HG02870 (cell line): Measurements from ENCODE around the gene EPHA7.

Experiments used
- ATAC-seq: cut with Tn5 transposase; IDR thresholded peaks from one replicate; pipeline ENCODE4 v1.9.1; 2021; ENCODE audit warnings: mild to moderate bottlenecking, moderate library complexity; ENCODE audit not compliant: unreplicated experiment

The EPHA7 gene

DNA sequence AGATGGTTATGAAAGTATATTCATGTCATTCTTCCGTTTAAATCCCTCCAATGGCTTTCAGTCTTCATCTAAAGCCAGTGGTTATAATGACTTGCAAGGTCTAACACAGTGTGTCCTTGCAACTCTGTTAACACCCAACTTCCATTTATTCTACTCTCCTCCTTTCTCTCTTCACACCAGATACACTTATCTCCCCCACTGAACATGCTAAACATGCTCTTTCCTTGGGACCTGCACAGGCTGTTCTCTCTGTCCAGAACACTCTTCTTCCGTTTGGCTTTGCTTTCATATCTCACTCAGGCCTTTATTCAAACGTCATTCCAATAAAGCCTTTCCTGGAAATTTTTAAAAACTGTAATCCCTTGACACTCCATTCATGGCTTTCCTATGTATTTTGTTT lies 91.5 kb downstream of the EPHA7 start:
- no peak for ATAC-seq

DNA sequence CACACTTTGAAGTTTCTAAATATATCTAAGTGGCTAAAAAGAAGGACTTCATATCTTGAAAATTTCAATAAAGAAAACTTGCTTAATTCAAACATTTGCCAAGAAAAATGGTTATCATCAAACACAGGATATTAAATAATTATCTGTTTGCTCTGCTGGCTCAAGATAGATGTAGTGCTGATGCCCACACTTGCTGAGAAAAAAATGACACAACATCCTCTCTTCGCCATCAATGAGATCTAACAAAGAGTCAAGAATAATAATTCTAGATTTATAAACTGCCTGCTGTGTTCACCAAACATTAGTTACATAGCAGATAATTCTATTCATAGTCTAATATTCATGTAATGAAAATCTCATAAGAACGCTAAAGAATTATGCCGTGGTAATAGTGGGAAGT lies 93.6 kb downstream of the EPHA7 start:
- no peak for ATAC-seq

DNA sequence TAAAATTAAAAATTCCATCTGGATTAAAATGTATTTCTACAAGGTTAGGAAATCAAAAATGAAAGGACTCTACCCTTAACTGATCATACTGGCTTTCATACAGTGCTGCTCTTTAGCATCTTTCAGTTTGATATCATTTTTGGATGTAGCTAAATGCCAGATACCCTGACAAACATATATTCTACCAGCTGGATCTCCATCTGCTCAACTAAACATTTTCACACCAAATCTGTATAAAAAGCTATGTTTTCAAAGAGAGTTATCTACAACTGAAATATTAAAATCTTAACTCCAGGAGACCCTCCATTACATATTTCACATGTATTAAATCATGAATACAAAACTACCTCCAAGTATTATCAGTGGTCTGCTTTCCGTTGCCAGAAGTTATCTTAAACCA lies 95.7 kb downstream of the EPHA7 start:
- ATAC-seq = no peak

DNA sequence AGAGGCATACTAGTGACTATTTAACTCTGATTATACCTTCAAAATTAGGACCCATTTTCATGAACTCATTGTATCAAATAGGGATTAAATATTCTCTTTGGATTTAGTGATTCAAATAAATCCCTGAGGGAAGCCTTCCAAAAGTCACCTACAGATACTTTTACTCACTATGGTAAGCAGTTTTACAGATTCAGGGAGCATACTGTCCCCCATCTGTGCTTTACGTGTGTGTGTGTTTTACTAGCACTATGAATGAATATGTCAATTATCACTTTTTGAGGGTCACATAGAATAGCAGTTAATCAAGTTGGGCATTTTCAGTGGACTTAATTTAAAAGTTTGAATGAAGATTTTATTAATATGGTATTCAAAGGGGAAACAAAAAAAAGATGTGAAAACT lies 96.7 kb downstream of the EPHA7 start:
- no peak for ATAC-seq

DNA sequence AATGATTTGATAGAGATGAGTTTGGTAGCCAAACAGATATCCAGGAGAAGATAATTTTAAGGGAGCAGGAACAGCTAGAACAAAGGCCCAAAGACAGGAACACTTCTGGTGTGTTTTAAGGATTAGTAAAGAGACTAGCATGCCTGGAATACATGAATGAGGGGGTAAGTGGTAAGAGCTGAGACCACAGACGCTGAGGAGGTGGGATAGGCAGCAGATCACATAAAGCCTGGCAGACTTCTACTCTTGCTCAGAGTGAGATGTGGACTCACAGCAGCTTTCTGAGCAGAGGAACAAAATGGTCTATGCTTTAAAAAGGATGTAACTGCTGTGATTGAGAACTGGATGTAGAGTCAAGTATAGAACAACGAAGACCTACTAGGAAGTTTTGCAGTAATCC lies 100.1 kb downstream of the EPHA7 start:
- no peak for ATAC-seq

DNA sequence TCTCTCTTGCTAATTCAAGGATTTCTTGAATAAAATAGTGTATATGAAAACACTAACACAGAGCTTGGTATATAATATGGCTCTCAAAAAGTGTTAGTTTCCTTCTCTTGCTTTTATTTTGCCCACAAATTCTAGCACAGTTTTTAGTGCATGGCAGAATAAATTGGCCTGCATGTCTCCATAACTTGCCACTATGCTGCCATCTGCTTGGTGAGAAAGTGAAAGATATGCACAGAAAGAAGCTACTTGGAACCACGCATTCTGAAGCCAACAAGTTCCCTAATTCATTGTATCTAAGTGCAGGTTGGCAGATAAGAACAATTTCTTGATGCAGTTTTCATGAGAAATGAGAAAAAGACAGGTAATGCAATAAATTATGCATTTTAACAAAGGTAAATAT lies 101.2 kb downstream of the EPHA7 start:
- no peak for ATAC-seq

DNA sequence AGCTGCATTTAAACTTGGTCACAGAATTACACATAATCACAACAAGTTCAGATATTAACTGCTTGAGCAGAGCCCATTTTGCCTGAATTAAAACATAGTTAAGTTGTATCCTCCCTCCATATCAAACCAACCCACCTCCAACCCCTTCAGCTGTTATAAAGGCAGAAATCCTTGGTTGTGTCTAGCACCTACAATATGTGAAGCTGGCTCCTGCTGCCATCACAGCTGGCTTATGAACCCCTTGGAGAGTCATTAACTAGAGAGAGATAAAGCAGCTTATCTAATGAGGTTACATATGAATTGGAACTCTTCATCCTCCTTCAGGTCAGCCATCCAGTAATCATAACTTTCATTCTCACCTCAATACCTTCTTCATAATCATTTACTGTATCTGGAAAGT lies 101.8 kb downstream of the EPHA7 start:
- no peak for ATAC-seq

DNA sequence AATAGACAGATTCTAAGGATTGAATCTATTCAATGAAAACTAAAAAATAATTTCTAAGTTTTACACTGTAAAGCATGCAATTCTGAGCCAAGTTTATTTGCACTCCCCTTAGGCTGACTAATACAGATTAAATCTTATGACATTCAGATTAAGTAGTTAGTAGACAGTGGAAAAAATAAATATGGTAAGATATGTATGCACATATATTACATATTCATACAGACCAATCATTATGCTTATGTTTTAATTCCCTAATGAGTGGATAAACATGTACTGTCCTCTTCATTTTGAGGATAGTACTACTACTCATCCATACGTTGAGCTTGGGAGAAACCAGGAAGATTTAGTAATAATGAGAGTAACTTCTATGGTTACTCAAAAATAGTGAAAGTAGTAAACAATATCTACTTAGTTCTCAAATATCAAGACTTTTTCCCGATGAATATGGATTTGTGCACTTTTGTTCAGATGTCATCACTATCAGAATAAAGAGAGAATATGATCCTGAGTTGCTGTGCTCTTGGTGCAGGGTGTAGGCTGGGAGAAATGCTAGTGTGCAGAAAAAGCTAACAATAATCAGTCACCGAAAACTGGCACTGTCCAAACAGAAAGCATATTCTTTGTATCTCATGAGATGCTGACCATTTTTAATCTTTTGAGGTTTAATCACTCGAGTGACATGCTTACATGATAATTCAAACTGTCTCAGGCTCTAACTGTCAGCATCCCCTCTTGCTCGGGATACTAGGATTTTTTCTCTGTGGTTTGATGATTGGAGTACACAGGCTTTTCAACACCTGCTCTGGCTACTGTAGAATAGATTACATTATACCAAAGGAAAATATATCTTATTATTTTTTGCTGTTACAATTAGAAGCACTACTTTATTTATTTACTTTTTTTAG lies 111.6 kb downstream of the EPHA7 start:
- ATAC-seq = no peak

DNA sequence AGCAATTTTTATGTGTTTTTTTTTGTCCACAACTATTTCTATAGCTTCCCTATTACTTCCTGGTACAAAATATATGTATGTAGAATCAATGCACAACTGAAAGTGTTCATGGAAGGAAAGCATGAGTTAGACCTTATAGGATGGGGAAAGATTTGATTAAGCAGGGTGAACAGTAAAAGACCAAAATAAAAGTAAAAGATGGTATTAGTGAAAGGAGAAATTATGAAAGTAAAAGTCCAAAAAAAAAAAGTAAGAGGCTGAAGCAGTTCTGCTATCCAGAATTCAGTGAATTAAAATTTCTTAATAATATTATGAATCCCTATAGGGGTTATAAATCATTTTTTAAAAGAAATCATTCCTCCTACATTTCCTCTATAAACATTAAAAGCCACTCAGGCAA lies 114.3 kb downstream of the EPHA7 start:
- no peak for ATAC-seq

DNA sequence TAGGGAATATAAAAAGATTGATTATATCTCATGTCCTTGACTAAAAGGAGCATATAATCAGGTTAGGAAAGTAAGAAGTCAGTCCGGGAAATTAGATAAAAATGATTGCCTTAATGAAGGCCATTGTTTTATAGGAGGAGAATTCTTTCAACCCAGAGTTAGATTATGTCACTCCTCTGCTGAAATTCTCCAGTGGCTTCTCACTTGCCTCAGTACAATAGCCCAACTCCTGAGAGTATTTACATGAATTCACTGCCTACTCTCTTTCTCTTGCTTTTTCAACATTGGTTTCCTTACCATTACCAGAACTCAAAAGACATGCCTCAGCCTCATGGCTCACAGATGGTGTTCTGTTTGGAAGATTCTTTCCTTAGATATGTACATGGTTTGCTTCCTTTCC lies 114.9 kb downstream of the EPHA7 start:
- no peak for ATAC-seq

DNA sequence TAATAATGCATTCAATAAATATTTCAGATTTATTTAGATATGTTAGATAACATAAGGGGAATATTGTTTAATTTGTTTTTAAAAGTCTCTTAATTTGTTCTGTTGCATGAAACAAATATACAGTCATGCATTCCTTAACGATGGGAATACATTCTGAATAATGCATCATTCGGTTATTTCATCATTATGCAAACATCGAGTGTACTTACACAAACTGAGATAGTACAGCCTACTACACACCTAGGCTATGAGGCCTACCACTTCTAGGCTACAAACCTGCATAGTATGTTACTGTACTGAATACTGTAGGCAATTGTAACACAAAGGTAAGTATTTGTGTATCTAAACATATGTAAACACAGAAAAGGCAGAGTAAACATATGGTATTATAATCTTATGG lies 118.7 kb downstream of the EPHA7 start:
- no peak for ATAC-seq

DNA sequence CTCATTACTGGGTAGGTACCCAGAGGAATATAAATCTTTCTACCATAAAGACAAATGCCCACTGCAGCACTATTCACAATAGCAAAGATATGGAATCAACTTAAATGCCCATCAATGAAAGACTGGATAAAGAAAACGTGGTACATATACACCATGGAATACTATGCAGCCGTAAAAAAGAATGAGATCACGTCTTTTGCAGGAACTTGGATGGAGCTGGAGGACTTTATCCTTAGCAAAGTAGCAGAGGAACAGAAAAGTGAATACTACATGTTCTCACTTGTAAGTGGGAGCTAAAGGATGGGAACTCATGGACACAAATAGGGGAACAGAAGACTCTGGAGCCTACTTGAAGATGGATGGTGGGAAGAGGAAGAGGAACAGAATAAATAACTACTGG lies 119.7 kb downstream of the EPHA7 start:
- no peak for ATAC-seq

DNA sequence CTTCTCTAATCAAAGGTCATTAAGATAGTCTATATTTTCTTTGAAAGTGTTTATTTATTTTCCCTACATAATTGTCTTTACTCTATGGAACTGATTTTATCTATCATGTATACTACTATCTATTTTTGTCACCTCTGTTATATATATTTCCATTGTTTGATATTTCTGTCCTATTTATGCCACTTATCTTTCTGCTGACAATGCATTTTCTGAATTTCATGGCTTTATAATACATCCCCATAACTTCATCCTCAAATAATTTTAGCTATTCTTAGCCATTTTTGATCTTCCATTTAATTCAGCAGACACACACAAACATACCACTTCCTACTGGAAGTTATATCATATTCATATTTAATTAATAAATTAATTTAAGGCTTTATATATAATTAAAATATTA lies 123.7 kb downstream of the EPHA7 start:
- ATAC-seq = no peak

DNA sequence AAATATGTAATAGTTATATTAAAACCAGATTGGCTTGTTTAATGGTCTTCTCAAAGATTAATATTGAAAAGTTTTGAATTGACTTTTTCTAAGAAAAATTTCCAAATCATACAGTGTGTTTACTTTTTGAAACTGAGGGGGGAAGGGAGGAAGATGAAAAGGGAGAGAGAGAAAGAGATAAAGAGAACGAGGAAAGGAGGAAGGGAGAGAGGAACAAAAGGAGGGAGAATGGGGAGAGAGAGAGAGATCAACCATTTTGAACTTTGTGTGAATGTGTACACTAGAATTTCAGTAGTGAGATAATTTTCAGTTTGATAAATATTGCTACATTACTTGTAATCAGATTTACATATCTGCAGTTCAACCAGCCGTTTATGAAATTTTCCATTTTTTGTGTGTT lies 124.5 kb downstream of the EPHA7 start:
- ATAC-seq = no peak

DNA sequence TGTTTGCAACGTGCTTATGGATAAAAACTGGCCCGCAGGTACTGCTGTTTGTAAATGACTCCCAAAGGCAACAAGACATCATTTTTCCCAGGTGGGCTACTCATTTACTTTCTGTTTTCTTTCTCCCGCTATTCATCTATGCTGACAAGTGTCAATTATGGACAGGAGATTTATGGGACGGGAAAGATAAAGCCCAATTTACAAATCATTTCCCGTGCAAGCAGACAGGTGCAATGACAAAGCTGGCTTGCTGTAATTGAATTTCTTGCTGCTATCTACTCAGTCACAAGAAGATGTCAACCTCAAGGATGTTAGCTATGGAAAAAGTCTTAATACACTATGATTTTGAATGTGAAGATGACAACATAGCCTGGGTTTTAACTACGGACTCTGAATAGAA lies 125.5 kb downstream of the EPHA7 start:
- no peak for ATAC-seq

DNA sequence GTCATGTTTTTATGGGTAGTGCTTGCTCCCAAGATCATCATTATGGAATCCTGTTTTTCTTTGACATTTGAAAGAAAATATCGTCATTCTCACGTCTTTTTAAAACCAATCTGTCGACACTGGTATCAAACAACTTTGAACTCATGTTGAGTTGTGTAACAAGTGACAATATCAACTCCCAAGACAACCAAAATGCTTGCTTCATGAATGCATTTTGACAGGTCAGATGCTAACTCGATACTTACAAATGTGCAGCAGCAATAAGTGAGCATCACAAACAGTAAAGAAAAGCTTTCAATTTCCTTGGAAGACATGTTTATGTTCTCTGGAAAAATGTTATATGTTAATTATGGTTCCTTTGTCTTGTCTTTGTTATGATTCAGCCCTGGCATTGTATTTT lies 125.9 kb downstream of the EPHA7 start:
- no peak for ATAC-seq

DNA sequence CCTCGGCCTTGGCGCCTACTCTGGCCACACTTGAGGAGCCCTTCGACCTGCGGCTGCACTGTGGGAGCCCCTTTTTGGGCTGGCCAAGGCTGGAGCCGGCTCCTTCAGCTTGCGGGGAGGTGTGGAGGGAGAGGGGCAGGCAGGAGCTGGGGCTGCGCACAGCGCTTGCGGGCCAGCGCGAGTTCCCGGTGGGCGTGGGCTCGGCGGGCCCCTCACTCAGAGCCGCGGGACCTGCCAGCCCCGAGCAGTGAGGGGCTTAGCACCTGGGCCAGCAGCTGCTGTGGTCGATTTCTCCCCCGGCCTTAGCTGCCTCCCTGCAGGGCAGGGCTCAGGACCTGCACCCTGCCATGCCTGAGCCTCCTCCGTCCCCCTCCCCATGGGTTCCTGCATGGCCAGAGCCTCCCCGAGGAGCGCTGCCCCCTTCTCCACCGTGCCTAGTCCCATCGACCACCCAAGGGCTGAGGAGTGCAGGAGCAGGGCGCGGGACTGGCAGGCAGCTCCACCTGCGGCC lies 136.8 kb downstream of the EPHA7 start:
- no peak for ATAC-seq

DNA sequence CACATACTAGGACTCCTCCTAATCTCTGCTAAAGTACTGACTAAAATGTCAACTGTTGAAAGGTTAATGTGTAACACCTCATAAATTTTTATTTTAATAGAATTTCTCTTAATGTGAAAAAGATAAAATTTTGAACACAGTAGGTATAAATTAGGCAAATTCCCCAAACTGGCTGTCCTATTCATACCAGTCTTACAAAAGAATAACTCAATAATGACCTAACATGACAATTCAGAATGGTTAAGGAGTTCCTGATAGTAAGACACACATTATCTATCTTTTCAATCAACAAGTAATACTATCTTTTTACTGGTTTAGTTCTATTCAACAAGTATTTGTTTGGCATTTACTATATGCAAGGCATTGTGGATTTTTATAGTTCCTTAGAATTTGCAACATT lies 141.1 kb downstream of the EPHA7 start:
- no peak for ATAC-seq

DNA sequence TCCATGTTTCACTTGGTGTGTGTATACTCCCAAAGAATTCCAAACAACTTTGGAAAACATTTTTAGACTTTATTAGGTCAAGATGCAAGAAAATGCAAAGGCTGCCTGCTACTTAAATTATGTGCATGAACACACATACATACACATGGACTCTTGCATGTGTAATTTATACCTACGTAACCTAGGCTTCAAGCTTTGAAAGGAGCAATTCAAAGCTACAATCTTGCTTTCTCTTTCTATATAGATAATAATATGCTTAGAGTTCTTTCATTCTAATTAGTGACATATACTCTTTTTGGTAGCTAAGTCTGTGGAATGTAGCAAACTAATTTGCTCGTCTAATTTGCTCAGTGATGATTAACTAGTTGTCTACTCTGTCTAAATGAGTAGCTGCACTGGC lies 146.5 kb downstream of the EPHA7 start:
- ATAC-seq = no peak

DNA sequence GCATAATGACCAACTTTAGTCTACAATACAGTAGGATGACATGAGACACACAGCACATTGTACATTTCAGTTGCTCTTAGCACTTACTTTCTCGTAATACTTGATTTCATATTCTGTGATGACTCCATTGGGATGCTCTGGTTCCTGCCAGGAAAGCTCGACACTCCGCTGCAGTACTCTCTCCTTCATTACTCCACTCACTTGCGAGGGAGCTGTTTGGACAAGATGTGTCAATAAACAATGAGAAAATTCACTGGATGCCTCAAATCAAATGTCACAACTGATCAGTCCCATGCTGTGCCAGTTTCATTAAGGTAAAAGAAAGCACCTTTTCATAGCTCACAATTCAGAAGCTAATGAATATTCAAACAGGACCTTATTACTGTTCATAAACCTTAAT lies 147.1 kb downstream of the EPHA7 start:
- ATAC-seq = no peak

DNA sequence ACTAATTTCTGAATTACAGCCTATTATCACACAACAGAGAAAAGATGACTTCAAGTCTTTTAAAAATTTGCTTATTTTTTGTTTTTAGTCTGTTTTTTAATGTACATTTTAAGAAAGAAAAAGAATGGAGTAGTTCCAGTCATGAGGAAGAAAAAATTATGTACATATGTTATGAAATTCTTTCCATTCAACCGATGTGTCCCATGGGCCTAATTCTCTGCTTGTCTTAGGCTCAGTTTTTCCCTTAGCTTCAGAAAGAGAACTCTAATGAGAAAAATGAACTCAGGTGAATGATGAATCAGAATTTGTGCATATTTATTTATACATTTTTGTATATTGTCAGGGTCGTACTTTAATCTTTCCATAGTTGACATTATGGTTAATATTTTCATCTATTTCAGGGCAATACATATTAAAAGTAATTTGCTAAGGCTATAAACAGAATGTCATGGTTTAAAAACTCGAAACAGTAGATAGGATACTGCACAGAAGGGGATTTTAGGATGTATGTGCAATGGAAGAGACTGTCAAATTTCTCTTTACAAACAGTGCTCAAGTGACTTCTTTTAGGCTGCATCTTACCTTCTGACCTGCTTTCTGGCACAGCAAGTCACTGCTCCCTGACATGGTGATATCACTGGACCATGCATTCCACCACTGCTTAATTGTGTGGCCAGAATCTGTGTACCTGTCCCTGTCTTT lies 153.1 kb downstream of the EPHA7 start:
- no peak for ATAC-seq

DNA sequence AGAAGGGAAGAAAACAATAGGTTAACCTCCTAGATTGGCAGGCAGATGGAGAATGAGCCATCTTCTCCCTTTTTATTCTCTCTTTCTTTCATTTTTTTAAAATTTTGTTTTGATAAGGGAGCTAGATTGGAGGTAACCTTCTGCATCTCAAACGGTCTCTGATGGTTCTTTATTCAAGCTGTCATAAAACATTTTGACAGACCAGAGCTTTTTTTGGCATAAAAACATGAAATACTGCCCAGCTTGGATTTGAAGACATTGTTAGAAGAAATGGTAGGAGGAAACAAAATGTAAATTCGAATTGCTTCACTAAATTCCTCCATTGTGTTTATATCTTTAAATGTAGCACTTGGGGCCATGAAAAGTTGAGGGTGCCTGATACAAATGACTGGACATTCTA lies 158.5 kb downstream of the EPHA7 start:
- no peak for ATAC-seq
